Skeletal muscle satellite cell (primary cell): ENCODE measurements around the gene TTC21B. TPM values are rescaled to one million over a fixed set of nuclear protein-coding genes. Genes with fewer than 3 reads are reported as not detected.
"Not testable (repeated sequence)": the region's sequence is repeated elsewhere in the genome, so short reads cannot be mapped to it uniquely, and the experiment has no call there.

Experiments used
- H3K27me3 ChIP-seq: 2 replicates; pipeline ENCODE4 v1.7.0; 2013; ENCODE audit warnings: low read length; ENCODE audit not compliant: control insufficient read depth, insufficient read depth
- H3K36me3 ChIP-seq: 2 replicates; pipeline ENCODE4 v1.7.0; 2013; ENCODE audit warnings: mild to moderate bottlenecking, control low read depth, low read length; ENCODE audit not compliant: insufficient read depth
- H3K4me1 ChIP-seq: 2 replicates; pipeline ENCODE4 v1.7.0; 2013; ENCODE audit warnings: low read length; ENCODE audit not compliant: control insufficient read depth, insufficient read depth
- H3K4me2 ChIP-seq: 2 replicates; pipeline ENCODE4 v1.7.0; 2013; ENCODE audit warnings: mild to moderate bottlenecking, low read length
- H3K4me3 ChIP-seq: 2 replicates; pipeline ENCODE4 v1.7.0; 2013; ENCODE audit warnings: low read length
- H3K9ac ChIP-seq: 2 replicates; pipeline ENCODE4 v1.7.0; 2013; ENCODE audit warnings: mild to moderate bottlenecking, low read depth, low read length, moderate library complexity
- H3K9me3 ChIP-seq: replicated peaks from 2 replicates; pipeline ENCODE4 v1.7.0; 2013; ENCODE audit warnings: mild to moderate bottlenecking, control low read depth, low read length
- total RNA-seq: library from RNA; depleted of rRNA; stranded (reverse); fragments of >200 nt; gene quantifications from 2 replicates; pipeline ENCODE4 v1.2.3, GENCODE V29; 2012; rRNA removed

Gene TTC21B
- total RNA-seq, result 12.4 and 16.4 TPM in 2 replicates

- Histone ChIP-seq H3K9ac (peak within 1 kb of the TSS; percentile 92), H3K9me3 (no peaks in the 10 kb centered on the region), H3K27me3 (no peaks in the 10 kb centered on the region), H3K4me1 (peaks cover 18% of the 10 kb centered on the region), H3K4me3 (peak within 1 kb of the TSS; percentile 96), H3K36me3 (peaks cover 3% of the 10 kb centered on the region), H3K4me2 (peak within 1 kb of the TSS; percentile 72)
These were observed at the start of gene TTC21B for GRCh38 chr2:165953655-165954606. Gene TTC21B, minus strand, starts transcription at chr2:165953776. Its CDS starts 71 bp downstream, at chr2:165953705.

GRCh38 chr2:166000401-166000800, 46.8 kb upstream of the TTC21B start:
- H3K36me3 ChIP-seq, result no peaks in the 10 kb centered on the region
- H3K4me2 ChIP-seq, result no peak overlapping the region
- H3K4me3 ChIP-seq, result no peak overlapping the region
- no peaks in the 10 kb centered on the region for H3K9me3 ChIP-seq
- no peaks in the 10 kb centered on the region for H3K27me3 ChIP-seq
- no peak overlapping the region for H3K9ac ChIP-seq
- H3K4me1 ChIP-seq, result no peaks in the 10 kb centered on the region

GRCh38 chr2:165990846-165991245, 37.3 kb upstream of the TTC21B start:
- Histone ChIP-seq H3K4me1 (no peaks in the 10 kb centered on the region), H3K4me2 (no peak overlapping the region), H3K9ac (no peak overlapping the region), H3K27me3 (no peaks in the 10 kb centered on the region), H3K36me3 (no peaks in the 10 kb centered on the region), H3K4me3 (no peak overlapping the region), H3K9me3 (no peaks in the 10 kb centered on the region)

GRCh38 chr2:165989851-165990250, 36.3 kb upstream of the TTC21B start:
- H3K27me3 ChIP-seq, result no peaks in the 10 kb centered on the region
- no peaks in the 10 kb centered on the region for H3K36me3 ChIP-seq
- H3K4me2 ChIP-seq, result no peak overlapping the region
- H3K9ac ChIP-seq, result no peak overlapping the region
- no peaks in the 10 kb centered on the region for H3K4me1 ChIP-seq
- H3K9me3 ChIP-seq, result no peaks in the 10 kb centered on the region
- no peak overlapping the region for H3K4me3 ChIP-seq

GRCh38 chr2:165985120-165985519, 31.5 kb upstream of the TTC21B start:
- Histone ChIP-seq H3K4me3 (no peak overlapping the region), H3K4me1 (no peaks in the 10 kb centered on the region), H3K27me3 (no peaks in the 10 kb centered on the region), H3K4me2 (no peak overlapping the region), H3K9me3 (no peaks in the 10 kb centered on the region), H3K9ac (no peak overlapping the region), H3K36me3 (no peaks in the 10 kb centered on the region)

- H3K4me1 ChIP-seq, H3K4me2 ChIP-seq, H3K27me3 ChIP-seq, H3K4me3 ChIP-seq, H3K36me3 ChIP-seq, H3K9me3 ChIP-seq, H3K9ac ChIP-seq: not testable (repeated sequence)
These were observed 18.6 kb upstream of the TTC21B start for GRCh38 chr2:165972161-165972560.

GRCh38 chr2:165970663-165971062, 17.1 kb upstream of the TTC21B start:
- no peak overlapping the region for H3K9ac ChIP-seq
- no peaks in the 10 kb centered on the region for H3K4me1 ChIP-seq
- H3K27me3 ChIP-seq, result no peaks in the 10 kb centered on the region
- H3K4me3 ChIP-seq, result no peak overlapping the region
- no peak overlapping the region for H3K4me2 ChIP-seq
- H3K9me3 ChIP-seq, result no peaks in the 10 kb centered on the region
- no peaks in the 10 kb centered on the region for H3K36me3 ChIP-seq

- Histone ChIP-seq H3K9me3 (no peaks in the 10 kb centered on the region), H3K4me2 (no peak overlapping the region)
These were observed 15.7 kb upstream of the TTC21B start for GRCh38 chr2:165969227-165969626.

GRCh38 chr2:165967746-165968145, 14.2 kb upstream of the TTC21B start:
- H3K36me3 ChIP-seq, result no peaks in the 10 kb centered on the region
- H3K4me2 ChIP-seq, result no peak overlapping the region
- no peak overlapping the region for H3K4me3 ChIP-seq
- H3K9me3 ChIP-seq, result no peaks in the 10 kb centered on the region
- H3K9ac ChIP-seq, result no peak overlapping the region
- no peaks in the 10 kb centered on the region for H3K27me3 ChIP-seq
- no peaks in the 10 kb centered on the region for H3K4me1 ChIP-seq

More at GRCh38 chr2:165969227-165969626, 15.7 kb upstream of the TTC21B start:
- Histone ChIP-seq H3K4me1 (no peaks in the 10 kb centered on the region), H3K9ac (no peak overlapping the region), H3K27me3 (no peaks in the 10 kb centered on the region), H3K36me3 (no peaks in the 10 kb centered on the region), H3K4me3 (no peak overlapping the region)

- Histone ChIP-seq H3K9ac (no peak overlapping the region), H3K4me3 (no peak overlapping the region), H3K27me3 (no peaks in the 10 kb centered on the region), H3K4me2 (no peak overlapping the region), H3K4me1 (no peaks in the 10 kb centered on the region), H3K36me3 (no peaks in the 10 kb centered on the region), H3K9me3 (no peaks in the 10 kb centered on the region)
These were observed 8.2 kb upstream of the TTC21B start for GRCh38 chr2:165961818-165962217.

- H3K9ac ChIP-seq, result no peak overlapping the region
- H3K4me3 ChIP-seq, result no peak overlapping the region
- H3K4me1 ChIP-seq, result peaks cover 8% of the 10 kb centered on the region
These were observed 5.8 kb upstream of the TTC21B start for GRCh38 chr2:165959371-165959770.

More at GRCh38 chr2:165959371-165959770, 5.8 kb upstream of the TTC21B start:
- Histone ChIP-seq H3K9me3 (no peaks in the 10 kb centered on the region), H3K27me3 (no peaks in the 10 kb centered on the region), H3K4me2 (no peak overlapping the region), H3K36me3 (no peaks in the 10 kb centered on the region)
